HPDE6-E6E7 (cell line): ENCODE data around the gene CCL17.
"Not testable (repeated sequence)": the region's sequence is repeated elsewhere in the genome, so short reads cannot be mapped to it uniquely, and the experiment has no call there.

Experiments used
- DNase-seq: peaks from one replicate; pipeline ENCODE4 v3.0.0; 2011; ENCODE audit warnings: missing footprints; ENCODE audit errors: extremely low spot score

Gene CCL17

DNA sequence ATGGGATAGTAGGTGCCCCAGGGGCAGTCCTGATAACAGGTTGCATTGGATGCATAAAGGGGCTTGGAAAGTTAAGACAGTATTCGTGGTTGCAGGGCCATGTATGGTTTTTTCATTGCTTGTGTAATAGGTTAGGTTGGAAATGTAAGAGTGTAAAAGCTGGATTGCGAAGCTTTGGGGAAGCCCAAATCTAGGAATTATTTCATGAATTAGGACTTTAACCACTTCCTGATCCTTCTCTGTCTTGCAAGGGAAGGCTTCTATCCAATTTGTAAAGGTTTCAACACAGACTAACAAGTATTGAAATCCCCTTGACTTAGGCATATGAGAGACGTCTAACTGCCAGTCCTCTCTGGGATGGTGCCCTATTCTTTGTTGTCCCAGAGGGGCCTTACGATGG lies 7.8 kb upstream of the CCL17 start:
- DNase-seq: no peak

DNA sequence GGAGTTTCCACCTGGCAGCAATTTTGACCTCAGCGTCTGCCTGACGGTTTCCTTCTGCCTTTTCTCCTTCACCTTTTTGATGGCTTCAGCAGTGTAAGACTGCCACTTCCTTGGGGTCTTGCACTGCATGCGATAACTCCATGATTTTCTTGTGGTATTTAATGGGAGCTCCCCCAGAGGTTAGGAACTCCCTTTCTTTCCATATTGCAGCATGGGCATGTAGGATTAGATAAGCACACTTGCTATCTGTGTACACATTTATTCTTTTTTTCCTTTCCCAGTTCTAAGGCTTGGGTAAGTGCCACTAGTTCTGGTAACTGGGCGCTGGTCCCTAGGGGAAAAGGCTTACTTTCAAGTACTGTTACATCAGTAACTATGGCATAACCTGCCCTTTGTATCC lies 7.1 kb upstream of the CCL17 start:
- not testable (repeated sequence) for DNase-seq

DNA sequence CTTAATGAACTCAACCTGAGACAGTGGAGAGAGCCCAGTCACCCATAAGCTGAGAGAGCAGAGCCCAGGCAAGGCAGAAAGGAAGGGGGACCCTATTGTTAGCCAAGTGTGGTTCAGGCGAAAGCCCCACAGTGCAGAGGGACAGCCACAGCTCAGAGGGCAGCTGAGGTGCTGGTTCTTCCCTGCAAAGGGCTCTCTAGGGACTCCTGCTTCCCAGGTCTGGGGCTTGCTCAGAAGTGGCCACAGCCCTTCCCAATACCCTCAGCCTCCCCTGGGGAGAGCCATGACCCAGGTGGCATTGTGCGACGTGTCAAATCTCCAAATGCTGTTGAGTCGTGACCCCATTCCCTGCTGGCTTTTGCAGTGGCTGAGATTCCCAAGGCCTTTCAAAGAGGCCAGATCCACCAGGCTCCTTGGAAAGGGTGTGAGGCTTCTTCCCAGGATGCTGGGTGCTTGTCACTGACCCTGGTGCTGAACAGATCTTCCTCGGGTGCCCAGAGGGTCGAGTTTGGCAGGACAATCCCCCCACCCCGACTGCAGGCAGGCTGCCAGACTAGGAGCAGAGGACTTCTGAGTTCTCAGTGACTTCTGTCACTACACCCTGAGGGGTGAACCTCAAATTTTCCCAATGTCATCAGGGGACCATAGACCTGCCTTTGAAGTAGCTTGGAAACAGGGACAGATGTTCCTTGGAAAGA lies 2.5 kb upstream of the CCL17 start:
- no peak for DNase-seq

DNA sequence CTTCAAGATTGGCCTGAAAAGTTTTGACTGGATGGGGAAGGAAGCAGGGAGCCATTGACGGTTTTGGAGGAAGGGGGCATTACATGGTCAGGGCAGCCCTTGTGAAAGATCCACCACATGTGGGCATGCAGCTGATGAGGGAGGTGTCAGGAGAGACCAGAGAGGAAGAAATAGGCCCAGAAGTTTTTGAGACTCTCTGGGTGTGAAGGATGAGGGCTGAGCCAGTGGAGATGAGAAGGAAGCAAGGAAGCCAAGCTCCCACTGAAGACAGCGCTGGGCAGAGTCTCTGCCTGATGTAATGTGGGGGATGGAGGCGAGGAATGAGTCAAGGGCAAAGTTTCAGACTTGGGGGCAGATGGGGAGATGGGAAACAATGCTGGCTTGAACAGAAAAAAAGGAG lies 530 bp downstream of the CCL17 start:
- no peak for DNase-seq

DNA sequence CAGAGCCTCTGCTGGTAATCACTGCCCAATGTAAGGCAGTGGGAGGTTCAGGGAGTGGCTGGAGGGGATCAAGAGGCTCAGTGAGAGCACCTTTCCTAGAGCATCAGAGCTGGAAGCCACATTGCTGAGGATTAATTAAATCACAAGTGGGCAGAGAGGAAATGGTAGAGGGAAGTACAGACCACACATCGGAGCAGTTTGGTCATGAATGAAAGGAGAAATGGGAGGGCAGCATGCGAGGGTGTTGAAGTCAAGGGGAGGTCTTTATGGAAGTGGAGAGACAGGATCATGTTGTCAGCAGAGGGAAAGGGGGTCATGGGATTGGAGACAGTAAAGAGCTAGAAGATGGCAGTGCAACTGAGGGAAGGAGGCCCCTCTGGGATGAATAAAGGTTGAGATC lies 2.3 kb downstream of the CCL17 start:
- DNase-seq: no peak

DNA sequence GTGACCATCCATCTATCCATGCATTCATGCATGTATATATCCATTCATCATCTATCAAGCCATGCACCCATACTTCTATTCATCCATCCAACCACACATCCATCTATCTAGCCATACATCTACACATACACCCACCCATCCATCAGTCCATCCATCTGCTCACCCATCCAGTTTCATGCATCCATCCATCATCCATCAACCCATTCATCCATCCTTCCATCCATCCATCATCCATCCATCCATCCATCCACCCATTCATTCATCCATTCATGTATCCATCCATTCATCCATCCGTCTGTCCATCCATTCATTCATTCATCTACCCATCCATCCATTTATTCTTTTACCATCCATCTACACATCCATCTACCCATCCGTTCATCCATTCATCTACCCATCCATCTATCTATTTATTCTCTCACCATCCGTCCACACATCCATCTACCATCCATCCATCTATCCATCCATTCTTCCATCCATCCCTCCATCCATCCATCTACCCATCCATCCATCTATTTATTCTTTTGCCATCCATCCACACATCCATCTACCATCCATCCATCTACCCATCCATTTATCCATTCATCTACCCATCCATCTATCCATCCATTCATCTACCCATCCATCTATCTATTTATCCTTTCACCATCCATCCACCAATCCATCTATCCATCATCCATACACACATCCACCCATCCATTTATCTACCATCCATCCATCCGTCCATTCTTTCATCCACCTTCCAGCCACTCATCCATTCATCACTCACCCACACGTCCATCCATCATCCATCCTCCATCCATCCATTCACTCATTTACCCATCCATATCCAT lies 3.2 kb downstream of the CCL17 start:
- DNase-seq: no peak

DNA sequence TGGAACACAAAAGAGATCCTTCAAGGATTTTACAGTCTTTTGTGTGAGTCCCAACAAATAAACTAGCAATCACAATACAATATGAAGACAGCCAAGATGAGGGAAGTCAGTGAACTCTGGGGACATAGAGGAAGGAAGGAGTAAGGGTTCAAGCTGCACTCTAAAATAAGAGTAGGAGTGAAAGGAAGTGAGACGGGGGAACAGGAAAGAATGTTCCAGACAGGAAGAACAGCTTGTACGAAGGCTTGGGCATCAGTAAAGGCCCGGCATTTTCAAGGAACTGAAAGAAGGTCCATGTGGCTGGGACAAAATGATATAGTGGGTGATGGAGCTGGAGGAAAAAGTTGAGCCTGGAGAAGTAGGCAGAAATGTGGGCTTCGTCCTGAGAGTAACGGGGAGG lies 4.5 kb downstream of the CCL17 start:
- no peak for DNase-seq

DNA sequence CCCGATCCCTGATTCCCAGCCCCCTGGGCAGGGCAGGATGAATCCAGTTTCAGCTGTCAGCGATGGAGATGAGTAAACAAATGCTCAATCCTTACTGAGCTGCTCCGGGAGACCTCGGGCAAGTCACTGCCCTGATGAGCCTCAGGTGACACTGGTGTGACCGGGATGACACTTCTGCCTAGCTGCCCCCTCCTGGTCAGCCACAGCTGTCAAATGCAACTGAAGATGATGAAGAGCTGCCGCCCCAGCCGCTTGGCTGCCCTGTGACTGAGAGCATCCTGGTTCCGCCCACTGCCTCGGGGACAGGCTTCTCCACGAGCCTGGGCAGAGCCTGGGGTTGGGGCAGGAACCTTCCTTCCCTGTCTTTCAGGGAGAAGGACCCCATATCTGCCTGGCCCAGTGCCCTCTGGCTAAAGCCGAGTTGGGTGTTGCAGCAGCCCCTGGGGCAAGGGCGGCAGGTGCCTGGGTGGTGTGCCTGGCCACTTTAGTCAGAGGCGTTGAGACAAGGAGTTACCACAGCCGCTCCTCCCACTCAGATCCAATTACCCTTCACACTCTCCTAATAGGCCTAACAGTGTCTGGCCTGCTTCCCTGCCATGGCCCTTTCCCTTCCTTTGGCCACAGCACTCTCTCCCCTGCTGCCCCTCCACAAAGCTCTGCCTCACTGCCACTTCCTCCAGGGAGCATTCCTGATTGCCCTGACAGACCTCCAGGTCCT lies 5.5 kb downstream of the CCL17 start:
- no peak for DNase-seq

DNA sequence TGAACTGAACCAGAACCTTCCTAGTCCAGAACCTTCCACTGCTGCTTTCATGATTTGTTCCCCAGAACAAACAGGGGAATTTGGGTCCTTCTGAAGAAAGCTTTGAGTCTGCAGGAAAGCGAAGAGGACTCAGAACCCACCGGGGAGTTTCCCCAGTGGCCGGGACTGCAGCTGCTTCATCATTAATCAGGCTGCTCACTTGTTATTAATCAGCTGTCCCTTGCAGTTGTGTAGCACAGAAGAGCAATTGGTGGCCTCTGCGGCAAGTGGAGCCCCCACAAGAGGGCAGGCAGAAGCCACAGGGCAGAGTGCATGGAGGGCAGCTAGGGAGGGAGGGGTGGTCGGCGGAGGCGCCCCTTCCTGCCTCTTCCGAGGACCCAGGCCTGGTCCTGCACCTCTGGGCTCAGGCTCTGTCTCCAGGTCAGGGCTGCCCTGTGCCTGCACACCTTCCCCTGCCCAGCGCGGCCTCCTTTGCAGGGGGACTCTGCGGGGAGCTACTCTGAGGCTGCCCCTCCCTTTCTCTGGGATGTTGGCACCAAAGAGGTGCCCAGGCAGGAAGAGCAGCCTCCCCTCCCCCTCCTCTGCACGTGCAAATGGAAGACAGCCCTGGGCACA lies 6.9 kb downstream of the CCL17 start:
- DNase-seq: no peak

DNA sequence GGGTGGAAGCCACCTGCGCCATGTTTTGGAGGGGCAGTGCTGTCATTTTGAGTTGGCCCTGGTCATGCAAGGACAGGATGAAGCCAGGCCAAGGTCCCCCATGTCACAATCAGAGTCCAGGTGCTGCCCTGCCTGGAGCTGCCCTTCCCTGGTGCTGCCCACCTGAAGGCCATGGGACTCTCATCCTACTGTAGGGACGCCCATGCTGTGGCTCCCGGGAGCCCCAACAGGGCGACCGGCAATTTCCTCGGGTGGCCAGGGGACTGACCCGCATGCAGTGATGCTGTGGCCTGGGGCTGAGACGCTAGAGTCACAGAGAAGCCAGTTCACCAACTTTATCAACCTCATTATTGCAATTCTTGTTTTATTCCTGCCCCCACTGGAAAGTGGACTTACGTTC lies 8.0 kb downstream of the CCL17 start:
- DNase-seq: no peak

DNA sequence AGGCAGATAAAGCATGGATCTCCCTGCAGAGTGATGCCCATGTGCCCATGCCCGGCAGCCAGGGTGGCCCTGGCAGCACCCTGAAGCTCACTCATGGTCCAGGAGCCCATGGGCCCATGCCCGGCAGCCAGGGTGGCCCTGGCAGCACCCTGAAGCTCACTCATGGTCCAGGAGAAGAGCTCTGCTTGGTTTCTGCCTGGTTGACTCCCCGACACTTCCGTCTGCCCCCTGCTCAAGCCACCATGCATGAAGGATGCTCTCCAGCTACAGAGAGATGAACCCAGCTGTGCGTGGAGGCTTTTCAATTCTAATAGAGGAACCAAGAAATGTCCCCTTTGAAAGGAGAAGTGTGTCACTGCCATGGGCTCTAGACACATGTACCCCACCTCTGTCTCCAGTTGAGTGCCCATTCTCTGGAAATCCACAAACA lies 8.7 kb downstream of the CCL17 start:
- no peak for DNase-seq

DNA sequence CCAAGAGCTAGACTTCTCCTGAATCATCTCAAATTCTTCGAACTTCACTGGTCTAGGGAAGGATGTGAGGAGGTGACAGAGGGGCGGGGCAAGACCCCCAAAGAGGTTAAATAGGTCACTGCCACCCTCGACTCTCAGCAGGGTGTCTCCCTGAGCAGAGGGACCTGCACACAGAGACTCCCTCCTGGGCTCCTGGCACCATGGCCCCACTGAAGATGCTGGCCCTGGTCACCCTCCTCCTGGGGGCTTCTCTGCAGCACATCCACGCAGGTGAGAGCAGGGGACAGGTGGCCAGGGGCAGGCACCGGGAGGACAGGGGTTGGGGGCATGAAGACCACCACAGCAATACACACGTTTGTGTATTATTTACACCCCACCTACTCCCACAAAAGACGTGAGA lies 9.2 kb downstream of the CCL17 start:
- DNase-seq: no peak

DNA sequence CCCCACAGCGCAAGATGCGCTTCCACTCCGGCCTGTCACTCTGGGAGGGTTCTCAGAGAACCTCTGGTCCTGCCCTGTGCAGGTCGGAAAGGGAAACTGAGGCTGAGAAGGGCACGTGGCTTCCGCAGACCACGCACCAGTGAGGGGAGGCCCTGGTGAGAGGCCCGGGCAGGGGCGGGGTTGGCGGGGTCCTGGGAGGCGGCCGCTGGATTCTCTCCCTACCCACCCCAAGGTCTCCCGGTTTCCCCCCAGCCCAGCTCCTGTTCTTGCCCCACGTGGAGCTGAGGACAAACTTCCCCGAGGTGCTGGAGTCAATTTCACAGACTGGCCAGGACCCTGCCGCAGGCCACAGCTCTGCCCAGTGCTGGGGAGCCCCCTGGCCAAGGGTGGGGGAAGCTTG lies 11.5 kb downstream of the CCL17 start:
- DNase-seq: no peak

DNA sequence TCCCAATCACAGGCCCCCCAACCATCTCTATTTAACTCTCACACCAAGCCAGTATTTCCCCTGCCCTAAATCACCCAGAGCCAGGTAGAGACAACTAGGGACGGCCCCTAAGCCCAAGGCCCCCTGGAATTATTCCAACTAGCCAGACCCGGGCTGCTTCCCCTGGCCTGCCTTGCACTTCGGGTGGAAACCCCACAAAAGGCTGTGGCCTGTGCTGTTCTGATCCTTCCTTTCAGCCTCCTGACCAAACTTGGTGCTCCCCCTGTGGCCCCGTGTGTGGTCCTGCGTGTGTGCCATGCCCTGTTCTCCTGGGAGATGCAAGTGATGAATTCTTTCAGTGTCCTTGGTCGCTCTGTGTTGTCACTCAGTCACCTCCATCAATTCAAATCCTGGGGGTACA lies 14.9 kb downstream of the CCL17 start:
- DNase-seq: no peak

DNA sequence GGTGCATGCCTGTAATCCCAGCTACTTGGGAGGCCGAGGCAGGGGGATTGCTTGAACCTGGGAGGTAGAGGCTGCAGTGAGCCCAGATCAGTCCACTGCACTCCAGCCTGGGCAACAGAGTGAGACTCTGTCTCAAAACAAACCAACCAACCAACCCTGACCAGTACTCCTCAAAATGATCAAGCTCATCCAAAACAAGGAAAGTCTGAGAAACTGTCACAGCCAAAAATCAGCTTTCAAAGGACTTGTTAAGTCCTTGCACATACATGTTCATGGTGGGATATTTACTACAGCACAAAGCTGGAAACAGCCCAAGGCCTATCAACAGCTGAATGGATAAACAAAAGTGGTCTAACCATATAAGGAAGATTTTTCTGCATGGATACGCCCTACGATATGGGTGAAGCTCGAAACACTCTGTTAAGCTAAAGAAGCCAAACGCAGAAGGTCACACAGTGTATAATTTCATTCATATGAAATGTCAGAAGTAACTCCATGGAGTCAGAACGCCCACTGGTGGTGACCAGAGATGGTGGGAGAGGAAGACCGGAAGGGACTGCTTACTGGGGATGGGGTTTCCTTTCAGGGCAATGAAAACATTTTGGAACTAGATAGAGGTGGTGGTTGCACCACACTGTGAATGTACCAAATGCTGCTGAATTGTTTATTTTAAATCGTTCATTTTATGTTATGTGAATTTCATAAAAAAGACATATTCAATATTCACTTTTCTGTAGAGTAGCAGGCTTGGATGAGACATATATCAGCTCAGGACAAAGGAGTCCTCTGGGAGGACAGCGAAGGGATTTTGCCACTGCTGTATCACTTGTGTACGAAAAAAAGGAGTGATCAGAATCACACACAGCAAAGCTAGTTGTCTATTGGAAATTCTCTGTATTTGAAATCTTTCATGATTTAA lies 17.7 kb downstream of the CCL17 start:
- peak; percentile 46 for DNase-seq

DNA sequence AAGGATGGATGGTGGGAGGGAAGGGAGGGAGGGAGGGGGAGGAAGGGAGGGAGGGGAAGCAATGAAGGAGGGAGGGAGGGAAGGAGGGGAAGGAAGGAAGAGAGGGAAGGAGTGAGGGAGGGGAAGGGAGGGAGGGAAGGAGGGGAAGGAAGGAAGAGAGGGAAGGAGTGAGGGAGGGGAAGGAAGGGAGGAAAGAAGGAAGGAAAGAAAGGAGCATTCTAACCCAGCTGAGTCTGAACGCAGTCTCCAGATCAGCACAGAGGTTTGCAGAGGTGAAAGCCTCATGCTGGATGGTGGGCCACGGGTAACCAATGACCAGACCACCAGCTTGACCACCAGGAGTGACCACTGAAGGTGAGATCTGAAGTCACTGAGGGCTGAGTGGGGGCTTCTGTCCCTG lies 18.6 kb downstream of the CCL17 start:
- no peak for DNase-seq

DNA sequence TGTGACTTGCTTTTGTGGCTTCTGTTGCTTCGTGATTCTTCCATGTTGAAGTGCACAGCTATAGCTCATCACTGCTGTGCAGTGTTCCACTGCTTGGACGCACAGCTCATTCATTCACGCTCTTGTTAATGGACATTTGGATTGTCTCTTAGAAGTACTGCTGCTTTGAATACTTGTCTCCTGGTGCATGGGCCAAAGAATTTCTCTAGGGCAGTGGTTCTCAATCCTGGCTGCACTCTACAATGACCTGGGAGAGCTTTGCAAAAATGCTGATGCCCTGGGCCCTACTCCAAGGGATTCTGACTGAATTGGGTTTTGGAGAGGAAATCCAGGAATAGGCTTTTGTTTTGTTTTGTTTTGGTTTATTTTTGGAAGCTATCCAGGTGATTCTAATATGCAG lies 20.0 kb downstream of the CCL17 start:
- DNase-seq: no peak

DNA sequence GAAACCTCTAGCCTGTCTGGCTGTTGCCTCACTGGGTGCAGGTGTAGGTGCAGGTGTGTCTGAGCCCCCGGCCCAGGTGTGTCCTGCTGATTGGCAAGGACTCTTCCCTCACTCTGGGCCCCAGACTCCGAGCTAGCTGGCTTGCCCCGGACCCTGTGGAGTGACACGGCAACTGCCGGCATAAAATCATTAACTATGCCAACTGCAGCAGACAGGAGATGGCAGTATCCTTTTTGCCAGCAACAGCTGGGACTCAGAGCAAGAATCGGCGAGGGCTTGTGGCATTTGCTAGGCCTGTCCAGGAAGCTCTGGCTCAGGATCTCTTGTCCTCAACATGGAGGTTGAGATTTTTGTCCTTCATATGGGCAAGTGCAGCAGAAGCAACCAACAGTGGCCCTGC lies 21.8 kb downstream of the CCL17 start:
- DNase-seq: no peak

DNA sequence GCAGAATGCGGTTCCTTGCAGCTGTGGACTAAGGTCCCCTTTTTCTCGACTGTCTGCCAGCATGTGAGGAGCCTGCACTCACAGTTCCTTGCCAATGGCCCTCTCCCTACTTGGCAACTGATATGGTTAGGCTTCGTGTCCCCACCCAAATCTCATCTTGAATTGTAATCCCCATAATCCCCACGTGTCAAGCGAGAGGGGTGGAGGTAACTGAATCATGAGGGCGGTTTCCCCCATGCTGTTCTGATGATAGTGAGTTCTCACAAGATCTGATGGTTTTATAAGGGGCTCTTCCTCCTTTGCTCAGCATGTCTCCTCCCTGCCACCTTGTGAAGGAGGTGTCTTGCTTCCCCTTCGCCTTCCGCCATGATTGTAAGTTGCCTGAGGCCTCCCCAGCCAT lies 22.7 kb downstream of the CCL17 start:
- no peak for DNase-seq

DNA sequence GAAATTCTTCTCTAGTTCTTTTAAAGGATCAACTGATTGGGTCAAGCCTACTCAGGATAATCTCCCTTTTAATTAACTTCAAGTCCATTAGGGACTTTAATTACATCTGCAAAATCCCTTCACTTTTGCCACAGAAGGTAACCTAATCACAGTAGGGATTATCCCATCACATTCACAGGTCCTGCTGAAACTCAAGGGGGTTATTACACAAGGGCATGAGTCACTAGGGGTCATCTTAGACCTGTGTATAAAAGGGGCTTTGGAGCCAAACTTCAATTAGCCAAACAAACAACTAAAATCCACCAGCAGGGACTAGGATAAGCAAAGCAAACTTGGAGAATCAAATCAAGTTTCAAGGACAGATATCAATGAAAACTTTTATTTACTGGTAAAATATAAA lies 23.3 kb downstream of the CCL17 start:
- DNase-seq: no peak

DNA sequence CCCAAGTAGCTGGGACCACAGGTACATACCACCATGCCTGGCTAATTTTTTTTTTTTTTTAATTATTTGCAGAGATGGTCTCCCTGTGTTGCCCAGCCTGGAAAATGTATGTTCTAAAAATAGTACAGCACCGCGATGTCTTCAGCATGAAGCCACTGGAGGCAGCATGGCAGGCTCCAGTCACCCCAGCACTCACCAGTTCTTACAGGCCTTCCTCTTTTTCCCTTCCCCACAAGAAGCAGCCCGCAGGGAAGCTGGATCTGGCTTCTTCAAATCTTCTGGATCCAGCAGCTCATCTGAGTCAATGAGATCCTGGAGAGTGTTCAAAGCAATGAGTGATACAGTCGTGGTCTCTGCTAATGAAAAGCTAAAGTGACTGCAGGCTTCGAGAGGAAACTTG lies 26.4 kb downstream of the CCL17 start:
- DNase-seq: no peak
